Stimulated activated CD8-positive, alpha-beta memory T cell treated with anti-CD3 and anti-CD28 coated beads, Interleukin-12 subunit alpha, Interleukin-12 subunit beta, amount 100 ng/mL, for 1 hour (primary cell): Measurements from ENCODE around the gene ABHD15.

Source experiments
- DNase-seq: peaks from one replicate; pipeline ENCODE4 v3.0.0-alpha.2; 2020; ENCODE audit warnings: low read depth

ABHD15 gene

DNA sequence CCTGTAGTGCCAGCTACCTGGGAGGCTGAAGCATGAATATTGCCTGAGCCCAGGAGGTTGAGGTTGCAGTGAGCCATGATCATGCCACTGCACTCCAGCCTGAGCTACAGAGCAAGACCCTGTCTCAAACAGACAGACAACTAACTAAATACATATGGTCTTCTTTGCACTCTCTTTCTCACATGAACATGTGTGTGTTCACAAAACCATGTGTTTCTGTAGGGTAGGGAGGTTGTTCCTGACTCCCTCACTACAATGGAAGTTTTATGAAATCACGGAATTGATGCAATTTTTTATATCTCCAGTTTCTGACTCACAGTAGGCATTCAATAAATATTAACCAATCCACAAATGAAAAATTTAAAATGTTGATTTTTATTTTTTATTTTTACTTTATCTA, 48.5 kb downstream of the ABHD15 start:
- DNase-seq = no peak

DNA sequence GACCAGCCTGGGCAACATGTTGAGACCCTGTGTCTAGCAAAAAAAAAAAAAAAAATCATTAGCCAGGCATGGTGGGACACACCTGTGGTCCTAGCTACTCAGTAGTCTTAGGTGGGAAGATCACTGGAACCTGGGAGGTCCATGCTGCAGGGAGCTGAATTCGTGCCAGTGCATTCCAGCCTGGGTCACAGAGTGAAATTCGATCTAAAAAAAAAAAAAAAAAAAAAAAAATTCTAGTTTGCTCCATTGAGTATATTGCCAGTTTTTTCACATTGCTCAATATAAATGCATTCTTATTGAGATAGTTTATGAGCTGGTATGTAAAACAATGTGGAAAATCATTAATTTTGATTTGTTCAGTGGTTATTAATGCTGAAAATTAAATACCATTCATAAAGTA, 52.0 kb downstream of the ABHD15 start:
- DNase-seq = no peak

DNA sequence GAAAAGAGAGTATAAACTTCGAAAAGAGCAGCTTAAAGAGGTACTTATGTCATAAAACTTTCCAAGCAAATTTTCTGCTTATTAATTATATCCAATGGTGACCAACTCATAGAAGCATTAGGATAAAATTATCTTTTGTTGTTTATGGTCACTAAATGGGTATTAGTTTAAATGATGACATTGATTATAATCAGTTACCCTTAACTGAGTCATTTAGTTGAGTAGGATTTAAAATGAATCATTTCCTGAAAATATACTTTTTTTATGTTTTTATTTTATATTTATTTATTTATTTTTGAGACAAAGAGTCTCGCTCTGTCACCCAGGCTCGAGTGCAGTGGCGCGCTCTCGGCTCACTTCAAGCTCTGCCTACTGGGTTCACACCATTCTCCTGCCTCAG, 55.9 kb downstream of the ABHD15 start:
- no peak for DNase-seq
